ENCODE results near the gene ROBO2. TPM values are rescaled to one million over a fixed set of nuclear protein-coding genes. Genes with fewer than 3 reads are reported as not detected.

The ROBO2 gene
- total RNA-seq, 1 experiment from 2014 or later: not detected

- CTCF ChIA-PET: no interaction called here
- POLR2A ChIA-PET: no interaction called here
Observed at GRCh38 chr3:77524463-77524862, 484.6 kb downstream of the ROBO2 start.

GRCh38 chr3:77524946-77525682 lies 485.2 kb downstream of the ROBO2 start:
- POLR2A ChIA-PET: no interaction called here
- Histone ChIP-seq H3K9me2 (ENCODE audit: insufficient read depth) (no peaks in the 10 kb centered on the region), H3K27ac (ENCODE audit: low read depth, low read length) (no peak overlapping the region), H3K79me2 (ENCODE audit: insufficient read depth, low read length) (no peaks in the 10 kb centered on the region), H3K9me3 (ENCODE audit: control insufficient read depth in 1 of 2, insufficient read depth in 1 of 2, low read depth in 1 of 2, low read length in 2 of 2) (peaks cover 6 to 31% of the 10 kb centered on the region in 2 experiments; a peak in 2 of 4 replicates), H3K9ac (ENCODE audit: low read length) (no peak overlapping the region), H3K4me2 (ENCODE audit: low read length) (no peak overlapping the region), H3K36me3 (ENCODE audit: control insufficient read depth in 1 of 2, insufficient read depth in 2 of 2, low read length in 2 of 2) (no peaks in the 10 kb centered on the region), H3K27me3 (ENCODE audit: insufficient read depth, low read length) (no peaks in the 10 kb centered on the region), H3K4me3 (replicated peaks in 1 of 2; ENCODE audit: low read depth in 1 of 2, low read length in 2 of 2) (no peak overlapping the region), H2AFZ (ENCODE audit: low read depth, low read length, poor library complexity, severe bottlenecking) (no peak overlapping the region), H3K4me1 (ENCODE audit: control insufficient read depth in 1 of 2, insufficient read depth in 2 of 2, low read length in 2 of 2) (no peaks in the 10 kb centered on the region), H4K20me1 (ENCODE audit: insufficient read depth) (no peaks in the 10 kb centered on the region)
- CTCF ChIA-PET: no interaction called here
- TF ChIP-seq SP1 (IDR thresholded peaks at IDR 0.05; ENCODE audit: low read depth) (no peak), EZH2phosphoT487 (IDR thresholded peaks at IDR 0.05; ENCODE audit: borderline replicate concordance) (no peak)
- no peak for ATAC-seq
- DNase-seq (ENCODE audit: low read depth, low spot score): no peak
- intact Hi-C loops (cut with micrococcal nuclease): no loop called here
- RAD21 ChIA-PET (ENCODE audit: low non-redundant PET in 1 of 2, low total read pairs in 2 of 2, uncharacterized antibody in 2 of 2, unreplicated experiment in 2 of 2): no interaction called here
- no TSS peak for BruUV-seq (replicated peaks)

More at GRCh38 chr3:77524463-77524862, 484.6 kb downstream of the ROBO2 start:
- RAD21 ChIA-PET (ENCODE audit: low non-redundant PET in 1 of 2, low total read pairs in 2 of 2, uncharacterized antibody in 2 of 2, unreplicated experiment in 2 of 2): no interaction called here
- Histone ChIP-seq H3K9me2 (ENCODE audit: insufficient read depth) (no peaks in the 10 kb centered on the region), H2AFZ (ENCODE audit: low read depth, low read length, poor library complexity, severe bottlenecking) (no peak overlapping the region), H3K4me2 (ENCODE audit: low read length) (no peak overlapping the region), H3K9me3 (ENCODE audit: control insufficient read depth in 1 of 2, insufficient read depth in 1 of 2, low read depth in 1 of 2, low read length in 2 of 2) (peaks cover 6 to 31% of the 10 kb centered on the region in 2 experiments; a peak in 2 of 4 replicates), H3K27me3 (ENCODE audit: insufficient read depth, low read length) (no peaks in the 10 kb centered on the region), H4K20me1 (ENCODE audit: insufficient read depth) (no peaks in the 10 kb centered on the region), H3K79me2 (ENCODE audit: insufficient read depth, low read length) (no peaks in the 10 kb centered on the region), H3K4me1 (ENCODE audit: control insufficient read depth in 1 of 2, insufficient read depth in 2 of 2, low read length in 2 of 2) (no peaks in the 10 kb centered on the region), H3K27ac (ENCODE audit: low read depth, low read length) (no peak overlapping the region), H3K4me3 (replicated peaks in 1 of 2; ENCODE audit: low read depth in 1 of 2, low read length in 2 of 2) (no peak overlapping the region), H3K36me3 (ENCODE audit: control insufficient read depth in 1 of 2, insufficient read depth in 2 of 2, low read length in 2 of 2) (no peaks in the 10 kb centered on the region), H3K9ac (ENCODE audit: low read length) (no peak overlapping the region)
- no peak for DNase-seq (ENCODE audit: low read depth, low spot score)
- no peak for ATAC-seq
- intact Hi-C loops (cut with micrococcal nuclease): no loop called here
- TF ChIP-seq POLR2AphosphoS5 (IDR thresholded peaks at IDR 0.05; ENCODE audit: low read depth, low read length): no peak
- BruUV-seq (replicated peaks): no TSS peak

Measured in HCT116 (cell line).